ENCODE data around the gene OR1F1.

The OR1F1 gene

DNA sequence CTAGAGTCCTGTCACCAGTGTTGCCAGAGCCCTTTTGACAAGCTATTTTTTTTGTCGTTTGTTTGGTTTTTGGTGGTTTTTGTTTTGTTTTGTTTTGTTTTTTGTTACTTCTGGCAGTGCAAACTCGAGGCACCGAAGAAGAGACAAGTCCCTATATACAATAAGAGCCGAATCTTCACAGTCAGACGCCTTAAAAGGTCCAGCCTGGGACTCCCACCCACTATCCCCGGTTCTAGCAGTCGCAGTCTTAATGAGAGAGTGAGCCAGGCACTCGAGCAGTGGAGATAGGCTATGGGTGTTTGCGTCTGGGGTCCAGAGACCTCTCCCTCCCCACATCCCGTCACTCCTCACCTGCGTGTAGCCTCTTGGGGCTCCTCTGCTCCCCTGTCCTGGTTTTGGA, 1.9 kb downstream of the OR1F1 start:
- Histone ChIP-seq H3K4me3 (ENCODE audit: low read length) (no peak overlapping the region), H4K20me1 (ENCODE audit: control insufficient read depth, insufficient read depth, low read depth, low read length) (no peaks in the 10 kb centered on the region), H3K27ac (ENCODE audit: low read depth, low read length) (no peak overlapping the region), H3K36me3 (ENCODE audit: control insufficient read depth, low read length) (no peaks in the 10 kb centered on the region), H3K9me3 (ENCODE audit: control insufficient read depth, insufficient read depth, low read length) (no peaks in the 10 kb centered on the region), H3K4me1 (ENCODE audit: control insufficient read depth, low read length) (peaks cover 13% of the 10 kb centered on the region), H3K9me2 (replicated peaks; ENCODE audit: control insufficient read depth, low read length) (no peaks in the 10 kb centered on the region), H3K79me2 (ENCODE audit: control insufficient read depth, low read length) (no peaks in the 10 kb centered on the region), H3K4me2 (ENCODE audit: low read length) (no peak overlapping the region), H3K27me3 (ENCODE audit: control insufficient read depth, low read length) (peaks cover 44% of the 10 kb centered on the region), H3F3A (ENCODE audit: control insufficient read depth, insufficient read depth) (no peaks in the 10 kb centered on the region)
- TF ChIP-seq EZH2phosphoT487 (IDR thresholded peaks at IDR 0.05; ENCODE audit: borderline replicate concordance, low read length) = no peak
- TF ChIP-seq, protein P1, sequence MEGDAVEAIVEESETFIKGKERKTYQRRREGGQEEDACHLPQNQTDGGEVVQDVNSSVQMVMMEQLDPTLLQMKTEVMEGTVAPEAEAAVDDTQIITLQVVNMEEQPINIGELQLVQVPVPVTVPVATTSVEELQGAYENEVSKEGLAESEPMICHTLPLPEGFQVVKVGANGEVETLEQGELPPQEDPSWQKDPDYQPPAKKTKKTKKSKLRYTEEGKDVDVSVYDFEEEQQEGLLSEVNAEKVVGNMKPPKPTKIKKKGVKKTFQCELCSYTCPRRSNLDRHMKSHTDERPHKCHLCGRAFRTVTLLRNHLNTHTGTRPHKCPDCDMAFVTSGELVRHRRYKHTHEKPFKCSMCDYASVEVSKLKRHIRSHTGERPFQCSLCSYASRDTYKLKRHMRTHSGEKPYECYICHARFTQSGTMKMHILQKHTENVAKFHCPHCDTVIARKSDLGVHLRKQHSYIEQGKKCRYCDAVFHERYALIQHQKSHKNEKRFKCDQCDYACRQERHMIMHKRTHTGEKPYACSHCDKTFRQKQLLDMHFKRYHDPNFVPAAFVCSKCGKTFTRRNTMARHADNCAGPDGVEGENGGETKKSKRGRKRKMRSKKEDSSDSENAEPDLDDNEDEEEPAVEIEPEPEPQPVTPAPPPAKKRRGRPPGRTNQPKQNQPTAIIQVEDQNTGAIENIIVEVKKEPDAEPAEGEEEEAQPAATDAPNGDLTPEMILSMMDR (IDR thresholded peaks at IDR 0.05; ENCODE audit: low read depth, low read length, poor library complexity, severe bottlenecking) = no peak

GRCh38 chr16:3190949-3191353, 2.9 kb downstream of the OR1F1 start:
- Histone ChIP-seq H3K4me1 (ENCODE audit: control insufficient read depth, low read length) (peaks cover 13% of the 10 kb centered on the region), H3K27me3 (ENCODE audit: control insufficient read depth, low read length) (peaks cover 40% of the 10 kb centered on the region), H3K27ac (ENCODE audit: low read depth, low read length) (no peak overlapping the region), H3F3A (ENCODE audit: control insufficient read depth, insufficient read depth) (no peaks in the 10 kb centered on the region), H3K4me3 (ENCODE audit: low read length) (no peak overlapping the region), H3K9me3 (ENCODE audit: control insufficient read depth, insufficient read depth, low read length) (no peaks in the 10 kb centered on the region), H3K79me2 (ENCODE audit: control insufficient read depth, low read length) (no peaks in the 10 kb centered on the region), H3K4me2 (ENCODE audit: low read length) (no peak overlapping the region), H4K20me1 (ENCODE audit: control insufficient read depth, insufficient read depth, low read depth, low read length) (no peaks in the 10 kb centered on the region), H3K36me3 (ENCODE audit: control insufficient read depth, low read length) (no peaks in the 10 kb centered on the region), H3K9me2 (replicated peaks; ENCODE audit: control insufficient read depth, low read length) (no peaks in the 10 kb centered on the region)
- TF ChIP-seq EZH2phosphoT487 (IDR thresholded peaks at IDR 0.05; ENCODE audit: borderline replicate concordance, low read length) = no peak
- TF ChIP-seq, protein P1 (IDR thresholded peaks at IDR 0.05; ENCODE audit: low read depth, low read length, poor library complexity, severe bottlenecking) = no peak

- TF ChIP-seq, protein P1 (IDR thresholded peaks at IDR 0.05; ENCODE audit: low read depth, low read length, poor library complexity, severe bottlenecking) = no peak
- TF ChIP-seq EZH2phosphoT487 (IDR thresholded peaks at IDR 0.05; ENCODE audit: borderline replicate concordance, low read length) = no peak
- Histone ChIP-seq H3K36me3 (ENCODE audit: control insufficient read depth, low read length) (no peaks in the 10 kb centered on the region), H3F3A (ENCODE audit: control insufficient read depth, insufficient read depth) (no peaks in the 10 kb centered on the region), H4K20me1 (ENCODE audit: control insufficient read depth, insufficient read depth, low read depth, low read length) (no peaks in the 10 kb centered on the region), H3K9me2 (replicated peaks; ENCODE audit: control insufficient read depth, low read length) (no peaks in the 10 kb centered on the region), H3K4me2 (ENCODE audit: low read length) (no peak overlapping the region), H3K27me3 (ENCODE audit: control insufficient read depth, low read length) (peaks cover 32% of the 10 kb centered on the region), H3K4me3 (ENCODE audit: low read length) (no peak overlapping the region), H3K27ac (ENCODE audit: low read depth, low read length) (no peak overlapping the region), H3K79me2 (ENCODE audit: control insufficient read depth, low read length) (no peaks in the 10 kb centered on the region), H3K9me3 (ENCODE audit: control insufficient read depth, insufficient read depth, low read length) (no peaks in the 10 kb centered on the region), H3K4me1 (ENCODE audit: control insufficient read depth, low read length) (peaks cover 13% of the 10 kb centered on the region)
These were observed 4.5 kb downstream of the OR1F1 start for GRCh38 chr16:3192476-3193019.

Data from DOHH2 (cell line).